HepG2 (cell line): Measurements from ENCODE around the gene CLRN2.

Experiments
- CEBPB ChIP-seq: IDR thresholded peaks from 2 replicates; pipeline ENCODE4 v1.6.1; 2011; ENCODE audit warnings: low read depth, low read length, improper control_type of control experiment, borderline replicate concordance
- MEIS2 ChIP-seq: sonication (generic); formaldehyde crosslinking; IDR thresholded peaks from 2 replicates; pipeline ENCODE4 v1.9.0; 2021; ENCODE audit warnings: mild to moderate bottlenecking, missing genetic modification reagents
- NFE2L2 ChIP-seq: fragments of 150-350 bp; IDR thresholded peaks from 2 replicates; pipeline ENCODE4 v1.6.1; 2014; ENCODE audit warnings: low read length
- NPAS2 ChIP-seq: sonication (generic); formaldehyde crosslinking; IDR thresholded peaks from 2 replicates; pipeline ENCODE4 v1.8.0; 2022; ENCODE audit warnings: mild to moderate bottlenecking, missing genetic modification reagents, borderline replicate concordance
- POLR2A ChIP-seq, 2 experiments: IDR thresholded peaks; 2 replicates each; pipeline ENCODE4 v1.6.1; 2011; ENCODE audit warnings: low read depth in 2 of 2, low read length in 2 of 2, mild to moderate bottlenecking in 1 of 2, moderate library complexity in 1 of 2; ENCODE audit not compliant: insufficient read depth in 1 of 2
- POLR2G ChIP-seq: fragments of 200-400 bp; formaldehyde crosslinking; IDR thresholded peaks from 2 replicates; pipeline ENCODE4 v1.6.1; 2018; ENCODE audit warnings: mild to moderate bottlenecking, low read depth, low read length, moderate library complexity
- SRSF1 ChIP-seq: fragments of 200-400 bp; formaldehyde crosslinking; optimal IDR thresholded peaks from 2 replicates; pipeline ENCODE3; 2017; ENCODE audit warnings: mild to moderate bottlenecking, low read depth, low read length, moderate library complexity
- ZNF274 ChIP-seq: sonication (generic); formaldehyde crosslinking; IDR thresholded peaks from 2 replicates; pipeline ENCODE4 v1.5.1; 2020; ENCODE audit warnings: mild to moderate bottlenecking, missing genetic modification reagents
- ZNF432 ChIP-seq: sonication (generic); formaldehyde crosslinking; IDR thresholded peaks from 2 replicates; pipeline ENCODE4 v1.5.0; 2020; ENCODE audit warnings: missing genetic modification reagents, mild to moderate bottlenecking, borderline replicate concordance
- TF ChIP-seq, protein P1 (sequence below): sonication (generic); formaldehyde crosslinking; IDR thresholded peaks from 2 replicates; pipeline ENCODE4 v1.5.0; 2020; ENCODE audit warnings: mild to moderate bottlenecking, missing genetic modification reagents, moderate library complexity
- TF ChIP-seq, protein P2 (sequence below): IDR thresholded peaks from 2 replicates; pipeline ENCODE4 v1.6.1; 2016; ENCODE audit warnings: low read depth
- TF ChIP-seq, protein P3 (sequence below), 2 experiments: sonication (generic) in 1 of 2; formaldehyde crosslinking in 1 of 2; IDR thresholded peaks; 2 replicates each; pipeline versions ENCODE4 v1.5.1 to v1.6.1; 2011 to 2020; ENCODE audit warnings: borderline replicate concordance in 1 of 2, low read depth in 1 of 2, low read length in 1 of 2, mild to moderate bottlenecking in 1 of 2, missing genetic modification reagents in 1 of 2, moderate library complexity in 1 of 2

DNA sequence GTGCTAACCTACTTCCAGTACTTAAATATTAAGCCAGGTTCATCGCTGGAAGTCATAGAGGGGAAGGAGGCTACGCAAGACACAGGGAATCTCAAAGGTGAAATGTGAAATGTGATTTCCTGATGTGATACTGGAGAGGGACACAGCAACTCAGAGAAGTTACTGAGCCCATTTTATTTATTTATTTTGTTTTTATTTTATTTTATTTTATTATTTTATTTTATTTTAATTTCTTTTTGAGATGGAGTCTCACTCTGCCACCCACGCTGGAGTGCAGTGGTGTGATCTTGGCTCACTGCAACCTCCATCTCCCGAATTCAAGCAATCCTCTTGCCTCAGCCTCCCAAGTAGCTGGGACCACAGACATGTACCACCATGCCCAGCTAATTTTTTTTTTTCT, 19.7 kb downstream of the CLRN2 start:
- TF ChIP-seq ZNF432 (CRISPR knock-in tag): no peak
- TF ChIP-seq NPAS2 (CRISPR knock-in tag): no peak
- TF ChIP-seq POLR2G: no peak
- TF ChIP-seq CEBPB: no peak
- TF ChIP-seq POLR2A (IDR thresholded peaks at IDR 0.05; ENCODE audit: insufficient read depth in 1 of 2, low read depth in 2 of 2, low read length in 2 of 2): no peak
- TF ChIP-seq SRSF1: no peak
- no peak for TF ChIP-seq ZNF274
- TF ChIP-seq, protein P1, sequence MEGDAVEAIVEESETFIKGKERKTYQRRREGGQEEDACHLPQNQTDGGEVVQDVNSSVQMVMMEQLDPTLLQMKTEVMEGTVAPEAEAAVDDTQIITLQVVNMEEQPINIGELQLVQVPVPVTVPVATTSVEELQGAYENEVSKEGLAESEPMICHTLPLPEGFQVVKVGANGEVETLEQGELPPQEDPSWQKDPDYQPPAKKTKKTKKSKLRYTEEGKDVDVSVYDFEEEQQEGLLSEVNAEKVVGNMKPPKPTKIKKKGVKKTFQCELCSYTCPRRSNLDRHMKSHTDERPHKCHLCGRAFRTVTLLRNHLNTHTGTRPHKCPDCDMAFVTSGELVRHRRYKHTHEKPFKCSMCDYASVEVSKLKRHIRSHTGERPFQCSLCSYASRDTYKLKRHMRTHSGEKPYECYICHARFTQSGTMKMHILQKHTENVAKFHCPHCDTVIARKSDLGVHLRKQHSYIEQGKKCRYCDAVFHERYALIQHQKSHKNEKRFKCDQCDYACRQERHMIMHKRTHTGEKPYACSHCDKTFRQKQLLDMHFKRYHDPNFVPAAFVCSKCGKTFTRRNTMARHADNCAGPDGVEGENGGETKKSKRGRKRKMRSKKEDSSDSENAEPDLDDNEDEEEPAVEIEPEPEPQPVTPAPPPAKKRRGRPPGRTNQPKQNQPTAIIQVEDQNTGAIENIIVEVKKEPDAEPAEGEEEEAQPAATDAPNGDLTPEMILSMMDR: no peak
- no peak for TF ChIP-seq NFE2L2
- TF ChIP-seq, protein P2, sequence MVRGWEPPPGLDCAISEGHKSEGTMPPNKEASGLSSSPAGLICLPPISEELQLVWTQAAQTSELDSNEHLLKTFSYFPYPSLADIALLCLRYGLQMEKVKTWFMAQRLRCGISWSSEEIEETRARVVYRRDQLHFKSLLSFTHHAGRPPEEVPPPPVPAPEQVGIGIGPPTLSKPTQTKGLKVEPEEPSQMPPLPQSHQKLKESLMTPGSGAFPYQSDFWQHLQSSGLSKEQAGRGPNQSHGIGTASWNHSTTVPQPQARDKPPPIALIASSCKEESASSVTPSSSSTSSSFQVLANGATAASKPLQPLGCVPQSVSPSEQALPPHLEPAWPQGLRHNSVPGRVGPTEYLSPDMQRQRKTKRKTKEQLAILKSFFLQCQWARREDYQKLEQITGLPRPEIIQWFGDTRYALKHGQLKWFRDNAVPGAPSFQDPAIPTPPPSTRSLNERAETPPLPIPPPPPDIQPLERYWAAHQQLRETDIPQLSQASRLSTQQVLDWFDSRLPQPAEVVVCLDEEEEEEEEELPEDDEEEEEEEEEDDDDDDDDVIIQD (CRISPR knock-in tag): no peak
- TF ChIP-seq, protein P3, sequence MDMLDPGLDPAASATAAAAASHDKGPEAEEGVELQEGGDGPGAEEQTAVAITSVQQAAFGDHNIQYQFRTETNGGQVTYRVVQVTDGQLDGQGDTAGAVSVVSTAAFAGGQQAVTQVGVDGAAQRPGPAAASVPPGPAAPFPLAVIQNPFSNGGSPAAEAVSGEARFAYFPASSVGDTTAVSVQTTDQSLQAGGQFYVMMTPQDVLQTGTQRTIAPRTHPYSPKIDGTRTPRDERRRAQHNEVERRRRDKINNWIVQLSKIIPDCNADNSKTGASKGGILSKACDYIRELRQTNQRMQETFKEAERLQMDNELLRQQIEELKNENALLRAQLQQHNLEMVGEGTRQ (IDR thresholded peaks at IDR 0.05; ENCODE audit: low read depth, low read length): no peak
- TF ChIP-seq, protein P3 (CRISPR knock-in tag; IDR thresholded peaks at IDR 0.05; ENCODE audit: borderline replicate concordance): no peak
- no peak for TF ChIP-seq MEIS2 (CRISPR knock-in tag)
